Left forelimb (tissue), 1 donor: ENCODE data around the gene CLTCL1.

Experiments used
- DNase-seq: peaks from one replicate; pipeline ENCODE4 v3.0.0-alpha.2; 2018; ENCODE audit warnings: low spot score

CLTCL1 gene

DNA sequence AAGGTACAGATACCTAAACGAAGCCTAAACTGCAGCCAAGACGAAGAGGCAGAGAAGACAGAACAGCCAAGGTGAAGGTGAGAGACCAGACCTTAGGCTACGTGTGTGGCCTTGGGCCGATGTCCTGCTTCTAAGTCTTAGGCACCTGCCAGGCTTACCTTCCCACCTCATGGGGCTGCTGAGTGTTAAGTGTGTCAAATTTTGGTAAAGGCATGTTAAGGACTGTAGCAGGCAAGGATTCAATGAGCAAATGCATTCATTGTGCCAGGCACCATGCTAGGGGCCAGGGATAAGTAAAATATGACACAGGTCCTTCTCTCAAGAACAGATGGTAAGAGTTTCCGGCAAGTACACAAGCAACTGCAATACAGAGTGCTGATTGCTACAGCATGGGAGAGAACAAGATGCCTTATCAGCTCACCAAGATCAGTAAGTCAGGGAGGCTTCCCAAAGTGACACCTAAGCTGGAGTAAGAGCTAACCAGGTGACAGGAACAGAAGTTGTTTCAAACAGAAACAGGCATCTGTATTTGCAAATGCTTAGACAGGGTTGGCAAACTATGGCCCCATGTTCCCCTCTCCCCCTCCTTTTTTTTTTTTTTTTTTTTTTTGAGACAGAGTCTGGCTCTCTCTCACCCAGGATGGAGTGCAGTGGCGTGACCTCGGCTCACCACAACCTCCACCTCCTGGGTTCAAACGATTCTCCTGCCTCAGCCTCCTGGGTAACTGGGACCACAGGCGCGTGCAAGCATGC, 46.7 kb downstream of the CLTCL1 start:
- no peak for DNase-seq

DNA sequence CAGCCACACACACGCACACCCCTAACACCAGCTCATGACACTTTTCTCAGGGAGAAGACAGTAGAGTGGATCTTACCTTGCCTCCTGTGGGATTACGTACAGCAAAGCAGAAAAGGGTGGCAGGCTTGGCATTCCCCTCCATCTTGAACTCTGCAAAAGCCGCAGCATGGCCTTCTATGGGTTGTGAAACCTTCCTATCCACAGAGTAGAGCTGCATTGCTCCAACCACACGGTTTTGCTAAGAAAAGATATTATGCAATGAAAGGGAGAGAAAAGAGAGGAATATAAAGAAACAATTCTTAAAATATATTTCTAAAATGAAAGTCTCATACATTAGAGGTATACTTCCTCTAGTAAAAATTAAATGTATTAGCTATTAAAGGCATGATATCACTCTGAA, 48.8 kb downstream of the CLTCL1 start:
- no peak for DNase-seq

DNA sequence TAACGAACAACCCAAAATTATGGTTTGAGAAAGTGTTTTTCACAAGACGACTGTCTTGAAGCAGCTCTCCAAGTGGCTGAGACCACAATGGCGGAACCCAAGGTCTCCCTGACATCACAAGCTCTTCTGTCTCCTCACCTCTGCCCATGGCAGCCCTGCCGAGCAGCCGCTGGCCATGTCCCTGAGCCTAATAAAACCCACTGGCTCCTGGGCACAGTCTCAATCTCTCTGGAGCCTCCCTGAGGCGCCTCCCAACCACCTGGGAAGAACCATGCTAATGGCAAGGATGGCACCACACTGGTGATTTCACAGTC, 50.0 kb downstream of the CLTCL1 start:
- DNase-seq: no peak

DNA sequence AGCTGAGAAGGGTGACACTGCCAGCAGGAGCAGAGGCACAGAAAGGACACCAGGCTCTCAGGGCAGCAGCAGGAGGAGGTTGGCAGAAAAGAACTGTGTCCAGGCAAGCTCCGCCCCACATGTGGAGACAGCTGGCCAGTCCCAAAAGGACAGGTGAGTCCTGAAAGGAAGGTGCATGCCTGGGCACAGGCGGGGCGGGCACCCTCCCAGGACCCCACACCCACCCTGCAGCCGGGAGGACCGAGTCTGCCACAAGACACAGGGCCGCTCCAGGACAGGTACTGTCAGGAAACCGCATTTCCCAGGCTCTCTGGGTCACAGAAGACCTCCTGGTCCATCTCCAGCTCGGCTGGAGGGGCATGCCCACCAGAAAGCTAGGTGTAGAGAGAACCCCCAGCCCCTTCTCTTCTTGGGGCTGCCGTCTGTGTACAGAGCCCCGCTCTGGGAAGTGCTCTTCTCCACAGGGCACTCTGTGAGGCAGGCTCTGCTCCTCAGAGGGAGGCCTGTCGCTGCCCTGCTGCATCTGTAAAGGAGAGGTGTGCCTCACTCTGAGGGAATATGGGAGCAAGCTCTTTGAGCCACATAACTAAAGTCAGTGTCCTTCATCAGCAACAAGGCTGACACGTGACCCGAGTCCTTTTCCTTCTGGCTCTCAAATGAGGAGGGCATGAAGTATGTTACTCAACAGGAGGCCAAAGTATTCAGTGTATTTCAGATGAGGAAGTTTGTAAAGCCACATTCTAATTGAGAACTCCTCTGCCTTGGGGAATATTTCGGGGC, 50.5 kb downstream of the CLTCL1 start:
- no peak for DNase-seq

DNA sequence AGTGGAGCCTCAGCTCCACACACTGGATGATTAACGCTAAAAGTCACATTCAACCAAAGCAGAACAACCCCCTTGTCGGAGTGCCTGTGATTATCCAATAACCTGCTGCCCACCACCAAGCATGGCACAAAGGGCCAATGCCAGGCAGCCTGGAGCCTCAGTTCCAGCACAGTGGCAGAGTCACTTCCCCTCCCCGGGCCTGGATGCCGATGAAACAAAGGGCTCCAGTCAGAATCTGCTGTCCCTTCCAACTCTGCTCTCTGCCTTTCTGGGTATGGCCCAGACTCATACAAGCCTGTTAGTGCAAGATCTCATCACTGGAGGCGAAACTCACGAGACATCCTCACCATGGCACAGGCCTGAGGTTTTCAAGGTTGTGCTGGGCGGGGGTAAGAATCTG, 52.1 kb downstream of the CLTCL1 start:
- DNase-seq: no peak

DNA sequence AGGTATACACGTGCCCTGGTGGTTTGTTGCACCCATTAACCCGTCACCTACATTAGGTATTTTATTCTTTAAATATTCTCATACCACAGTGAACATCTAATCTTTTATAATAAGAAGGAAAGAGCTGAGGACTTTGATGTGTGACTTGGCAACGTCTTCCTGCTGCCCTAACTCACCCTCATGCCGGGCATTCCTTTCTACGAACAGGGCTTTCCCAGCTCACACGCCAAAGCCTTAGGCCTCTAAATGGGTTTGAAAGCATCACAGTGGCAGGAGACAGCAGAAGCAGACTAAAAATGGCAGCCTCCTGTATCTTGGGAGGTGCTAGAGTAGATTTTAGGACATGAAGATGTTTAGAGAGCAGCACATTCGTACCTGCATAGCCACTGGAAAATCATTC, 52.6 kb downstream of the CLTCL1 start:
- no peak for DNase-seq

DNA sequence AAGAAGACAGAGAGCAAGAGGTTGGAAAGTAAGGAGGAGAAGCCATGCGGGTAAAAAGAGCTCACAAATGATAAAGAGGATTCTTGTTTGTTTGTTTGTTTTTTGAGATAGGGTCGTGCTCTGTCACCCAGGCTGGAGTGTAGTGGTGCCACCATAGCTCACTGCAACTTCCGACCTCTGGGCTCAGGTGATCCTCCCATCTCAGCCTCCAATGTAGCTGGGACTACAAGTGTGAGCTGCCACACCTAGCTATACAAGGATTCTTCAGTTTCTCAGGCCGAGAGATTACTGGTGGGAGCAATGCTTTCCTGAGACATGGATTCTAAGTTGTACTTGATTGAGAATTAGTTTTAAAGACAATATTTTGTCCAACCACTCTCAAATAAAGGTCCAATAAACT, 55.6 kb downstream of the CLTCL1 start:
- no peak for DNase-seq

DNA sequence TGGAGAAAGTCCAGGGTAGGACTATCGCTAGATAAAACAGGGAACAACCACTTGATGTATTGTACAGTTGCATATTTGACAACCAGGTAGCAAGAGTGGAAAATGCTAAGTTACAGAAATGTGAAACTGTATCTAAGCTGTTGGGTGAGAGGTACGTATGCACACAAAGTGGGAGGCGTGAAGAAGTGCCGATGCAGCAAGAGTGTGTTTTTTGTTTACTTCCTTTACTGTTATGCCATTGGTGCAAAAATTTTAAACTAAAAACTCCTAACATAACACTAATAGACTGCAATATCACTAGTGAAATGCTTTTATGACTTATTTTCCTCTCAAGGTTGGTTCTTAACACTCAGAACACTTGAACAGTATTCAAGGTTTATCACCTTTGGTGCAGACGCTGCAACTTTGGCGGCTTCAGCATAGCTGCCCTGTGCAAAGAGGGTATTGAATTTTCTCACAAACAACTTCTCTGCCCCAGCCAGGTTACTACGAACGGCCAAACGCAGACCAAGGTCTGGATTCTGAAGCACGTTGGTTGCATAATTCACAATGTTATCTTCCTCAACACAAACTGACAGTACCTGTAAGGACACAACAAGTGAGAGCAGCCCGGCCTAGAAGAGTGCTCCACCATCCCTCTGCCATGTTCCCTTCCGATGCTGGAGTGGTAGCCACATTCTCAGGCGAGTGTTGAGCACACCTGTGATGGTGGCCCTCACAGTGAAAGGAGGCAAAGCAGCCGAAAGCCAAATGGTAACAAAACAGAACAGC, 57.2 kb downstream of the CLTCL1 start:
- no peak for DNase-seq

DNA sequence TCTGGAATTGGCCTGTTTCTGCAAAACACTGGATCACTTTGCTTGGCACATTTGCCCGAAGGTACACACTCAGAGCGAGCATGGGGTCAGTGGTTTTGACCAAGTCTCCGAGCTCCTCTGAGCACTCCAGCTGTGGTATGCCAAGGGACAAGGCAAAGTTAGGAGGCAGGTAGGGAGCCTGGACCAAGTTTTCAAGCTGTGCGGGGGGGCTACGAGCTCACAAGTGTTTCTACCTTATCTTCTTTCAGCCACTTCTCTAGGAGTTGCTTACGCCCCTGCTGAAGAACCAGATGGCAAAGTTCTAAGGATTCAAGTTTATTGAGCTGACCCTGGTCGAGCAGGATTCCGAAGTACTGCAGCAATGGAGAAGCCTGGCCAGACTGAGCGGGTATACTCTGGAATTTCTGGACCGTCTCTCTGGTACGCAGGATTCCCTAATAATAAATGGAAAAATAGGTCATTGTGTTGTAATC, 58.3 kb downstream of the CLTCL1 start:
- DNase-seq: no peak

DNA sequence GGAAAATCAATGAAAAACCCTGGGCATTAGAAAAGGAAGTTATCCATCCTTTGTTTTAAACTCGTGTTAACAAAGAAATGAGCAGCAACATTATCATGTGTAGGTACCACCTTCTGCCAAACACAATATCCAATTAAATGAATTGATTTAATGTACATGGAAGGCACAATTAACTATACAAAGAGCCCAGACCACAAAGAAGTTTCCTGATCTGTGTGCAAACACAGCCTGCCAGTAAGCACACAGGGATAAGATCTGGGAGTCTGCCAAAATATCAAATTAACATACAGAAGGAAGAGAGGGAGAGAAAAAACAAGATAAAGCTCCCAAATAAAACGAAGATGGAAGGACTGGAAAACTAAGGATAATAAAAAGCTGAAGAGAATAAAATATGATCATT, 58.9 kb downstream of the CLTCL1 start:
- DNase-seq: no peak

DNA sequence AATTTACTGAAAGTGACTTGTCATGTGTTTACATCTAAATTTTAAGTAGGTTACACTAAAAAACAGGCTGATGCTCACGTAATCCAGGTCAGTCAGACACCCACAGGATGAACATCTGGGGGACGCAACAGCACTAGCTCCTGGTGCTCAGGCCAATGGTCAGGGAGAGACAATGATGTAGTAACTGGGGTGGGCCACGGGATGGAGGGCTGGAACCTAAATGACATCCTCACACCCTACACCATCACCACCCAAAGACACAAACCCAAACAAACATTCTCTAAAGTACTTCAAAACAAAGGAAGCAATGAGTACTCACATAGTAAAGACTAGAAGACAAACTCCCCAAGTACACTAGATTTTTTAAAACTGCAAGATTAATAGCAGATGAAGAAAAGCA, 59.5 kb downstream of the CLTCL1 start:
- DNase-seq: no peak

DNA sequence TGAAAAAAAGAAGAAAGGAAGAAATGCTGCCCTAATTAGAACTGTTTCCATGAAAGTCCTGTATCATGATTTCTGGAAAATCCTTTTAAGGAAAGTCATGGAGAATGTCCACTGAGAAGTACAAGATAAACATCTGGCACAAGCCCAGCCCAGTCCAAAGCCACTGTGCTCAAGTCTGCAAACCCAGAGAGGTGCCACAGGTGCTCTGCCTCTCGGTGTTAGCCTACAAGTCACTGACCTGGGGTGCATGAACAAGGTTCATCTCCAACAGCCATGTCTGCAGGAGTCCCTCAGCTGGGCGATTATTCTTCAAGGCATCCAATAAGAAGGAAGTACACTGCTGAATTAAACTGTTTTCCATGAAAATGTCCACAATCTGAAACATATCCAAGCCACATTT, 61.9 kb downstream of the CLTCL1 start:
- DNase-seq: no peak

DNA sequence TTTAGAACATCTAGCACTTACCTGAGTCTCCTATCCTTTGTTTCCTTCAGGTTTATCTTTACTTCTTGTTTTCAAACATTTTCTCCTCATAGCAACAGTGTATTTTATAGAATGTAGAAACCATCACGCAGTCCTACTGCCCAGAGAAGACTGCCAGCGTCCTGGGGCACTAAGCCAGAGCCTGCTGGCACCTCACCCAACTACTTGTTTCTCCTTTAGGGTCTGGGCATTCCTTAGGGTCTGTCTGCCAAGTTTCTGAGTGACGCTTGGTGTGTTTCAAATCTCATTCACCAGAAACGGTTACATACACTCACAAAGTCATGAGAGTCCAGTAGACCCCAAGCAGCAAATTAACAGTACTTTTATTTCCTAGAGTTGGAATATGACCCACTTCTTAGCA, 63.3 kb downstream of the CLTCL1 start:
- DNase-seq: no peak

DNA sequence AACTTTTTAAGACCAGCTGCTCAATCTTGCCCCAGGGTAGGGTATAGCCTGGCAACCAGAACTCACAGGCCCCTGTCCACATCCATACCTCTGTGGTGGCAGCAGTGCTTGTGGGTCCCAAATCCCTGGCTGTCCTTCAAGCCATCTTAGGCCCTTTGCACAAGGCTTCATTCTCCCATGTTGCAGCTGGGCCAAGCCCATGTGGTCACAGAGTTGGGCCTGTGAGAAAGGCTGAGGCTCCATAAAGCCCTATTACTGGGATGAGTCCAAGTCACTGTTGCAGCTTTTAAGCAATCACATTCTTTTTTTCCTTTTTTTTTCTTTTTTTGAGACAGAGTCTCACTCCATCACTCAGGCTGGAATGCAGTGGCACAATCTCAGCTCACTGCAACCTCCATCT, 65.1 kb downstream of the CLTCL1 start:
- no peak for DNase-seq

DNA sequence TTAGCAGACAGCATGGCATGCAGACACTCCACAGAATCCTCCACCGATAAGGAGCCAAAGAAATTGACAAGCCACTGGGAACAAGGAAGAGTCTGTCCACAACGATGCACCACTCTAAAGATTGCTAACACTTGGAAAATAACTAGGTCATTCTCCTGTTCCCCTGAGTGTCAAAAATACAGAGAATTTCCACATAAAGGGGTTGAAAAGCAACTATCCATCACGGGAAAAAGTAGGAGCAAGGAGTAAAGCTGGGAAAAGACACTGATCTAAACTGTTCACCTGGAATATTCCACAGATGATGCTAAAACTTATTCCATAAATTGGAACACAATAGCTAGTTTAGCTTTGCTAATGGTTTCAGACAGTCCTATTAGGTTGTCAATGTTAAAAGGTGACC, 66.0 kb downstream of the CLTCL1 start:
- no peak for DNase-seq

DNA sequence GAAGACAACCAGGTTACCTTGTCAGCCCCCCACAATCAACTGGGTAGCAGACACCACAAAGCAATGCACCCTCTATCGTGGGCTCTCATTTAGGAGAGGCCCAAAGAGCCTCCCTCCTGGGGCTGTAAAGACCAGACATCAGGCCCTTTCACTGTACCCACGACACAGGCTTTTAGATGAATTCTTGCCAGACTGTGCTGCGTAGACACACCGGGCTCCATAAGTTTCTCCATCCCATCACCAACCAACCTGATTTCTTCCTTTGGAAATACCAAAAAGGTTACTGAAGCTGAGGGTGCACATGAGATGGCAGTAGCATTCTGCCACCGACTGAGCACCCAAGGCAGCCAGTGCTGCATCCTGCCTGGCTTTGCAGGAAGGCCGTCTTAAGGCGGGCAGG, 66.5 kb downstream of the CLTCL1 start:
- no peak for DNase-seq

DNA sequence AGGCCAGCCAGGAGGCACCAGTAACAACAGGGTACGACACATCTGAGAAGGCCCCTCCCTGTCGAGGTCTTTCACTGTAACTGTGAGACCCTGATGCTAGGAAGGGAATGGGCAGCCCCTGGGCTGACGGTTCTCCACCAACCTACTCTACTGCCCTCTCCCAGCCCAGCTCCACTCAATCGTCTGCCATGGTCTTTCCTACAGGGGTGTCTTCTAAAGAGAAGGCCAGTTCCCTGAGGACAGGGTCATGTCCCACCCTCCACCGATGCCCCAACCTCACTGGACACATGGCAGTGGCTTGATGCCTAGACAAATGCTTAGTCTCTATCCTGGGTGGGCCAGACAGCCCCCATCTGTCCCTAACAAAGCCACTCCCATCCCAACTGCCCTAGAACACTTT, 67.0 kb downstream of the CLTCL1 start:
- no peak for DNase-seq

DNA sequence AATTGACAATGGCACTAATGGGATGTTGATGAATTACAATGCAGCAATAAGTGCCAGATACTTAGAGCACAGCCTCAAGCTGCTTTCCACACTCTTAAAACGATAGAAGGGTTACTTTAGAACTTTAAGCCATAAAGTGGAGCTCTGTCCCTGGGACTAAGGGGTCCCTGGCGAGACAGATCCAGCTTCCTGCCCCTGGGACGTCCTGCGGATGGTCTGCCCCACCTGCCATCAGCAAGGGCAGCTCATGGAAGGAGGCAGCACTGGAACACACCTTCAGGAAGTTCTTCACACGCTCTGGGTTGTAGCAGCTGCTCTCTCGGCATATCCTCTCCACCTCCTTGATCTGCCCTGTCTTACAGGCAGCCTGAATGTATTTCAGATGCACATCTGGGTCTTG, 67.9 kb downstream of the CLTCL1 start:
- no peak for DNase-seq

DNA sequence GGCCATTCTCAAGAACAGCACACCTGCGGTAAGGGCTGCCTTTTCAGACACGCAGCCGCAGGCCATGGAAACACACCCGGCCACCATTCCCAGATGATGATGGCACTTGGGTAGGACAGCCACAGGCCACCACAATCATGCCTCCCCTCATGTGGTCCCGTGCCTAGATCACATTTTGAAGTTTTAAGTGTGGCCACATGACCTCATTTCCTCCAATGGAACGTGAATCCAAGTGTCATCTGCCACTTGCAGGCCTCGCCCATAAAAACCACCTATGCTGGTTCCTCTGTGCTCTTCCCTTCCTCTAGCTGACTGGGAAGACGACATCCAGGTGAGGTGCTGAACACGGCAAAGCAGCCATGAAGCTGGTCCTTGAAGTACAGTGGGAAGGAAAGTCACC, 68.4 kb downstream of the CLTCL1 start:
- DNase-seq: no peak

DNA sequence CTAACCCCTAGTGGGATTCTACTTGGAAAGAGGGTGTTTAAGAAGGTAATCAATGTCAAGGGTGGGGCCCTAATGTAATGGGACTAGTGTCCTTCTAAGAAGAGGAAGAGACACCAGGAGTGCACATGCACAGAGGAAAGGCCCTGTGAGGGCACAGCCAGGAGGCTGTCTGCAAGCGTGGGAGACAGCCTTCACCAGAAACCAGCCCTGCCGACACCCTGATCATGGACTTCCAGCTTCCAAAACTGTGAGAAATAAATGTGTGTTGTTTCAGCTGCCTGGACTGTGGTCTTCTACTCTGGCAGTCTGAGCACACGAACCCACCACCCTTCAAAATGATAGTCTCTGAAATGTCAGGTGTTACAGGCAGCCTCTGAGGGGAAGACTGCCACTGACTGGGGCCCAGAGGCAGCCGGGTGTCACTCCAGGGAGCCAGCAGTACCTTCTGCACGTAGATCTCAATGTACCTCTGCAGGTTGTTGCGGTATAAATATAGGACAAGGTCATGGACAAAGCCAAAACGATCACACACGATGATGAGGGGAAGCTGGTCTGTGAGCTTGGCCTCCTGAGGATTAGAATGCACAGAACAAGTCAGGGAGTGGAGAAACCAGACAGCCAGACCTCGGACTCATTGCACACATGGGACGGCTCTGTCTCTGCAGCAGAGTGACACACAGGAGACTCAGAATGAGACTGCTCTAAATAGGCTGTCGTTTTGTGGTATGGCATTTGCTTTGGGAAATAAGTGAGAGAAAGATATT, 69.1 kb downstream of the CLTCL1 start:
- DNase-seq: no peak

DNA sequence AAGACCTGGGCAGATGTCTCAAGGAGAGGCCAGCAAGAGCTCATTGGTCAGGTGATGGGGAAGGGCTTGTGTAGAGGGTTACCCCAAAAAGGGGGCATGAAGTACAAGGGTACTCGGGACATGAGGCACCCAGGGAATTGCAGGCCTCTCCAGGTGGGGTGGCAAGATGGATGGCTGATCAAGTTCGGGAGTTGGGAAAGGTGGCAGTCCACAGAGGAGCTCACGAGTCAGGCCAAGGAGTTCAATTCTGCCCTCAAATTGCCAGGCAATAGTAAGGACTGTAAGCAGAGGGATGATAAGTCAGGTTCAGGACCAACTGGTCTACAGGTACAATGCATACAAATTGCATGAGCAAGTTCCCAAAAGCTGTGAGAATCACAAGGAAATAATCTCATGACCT, 70.7 kb downstream of the CLTCL1 start:
- no peak for DNase-seq

DNA sequence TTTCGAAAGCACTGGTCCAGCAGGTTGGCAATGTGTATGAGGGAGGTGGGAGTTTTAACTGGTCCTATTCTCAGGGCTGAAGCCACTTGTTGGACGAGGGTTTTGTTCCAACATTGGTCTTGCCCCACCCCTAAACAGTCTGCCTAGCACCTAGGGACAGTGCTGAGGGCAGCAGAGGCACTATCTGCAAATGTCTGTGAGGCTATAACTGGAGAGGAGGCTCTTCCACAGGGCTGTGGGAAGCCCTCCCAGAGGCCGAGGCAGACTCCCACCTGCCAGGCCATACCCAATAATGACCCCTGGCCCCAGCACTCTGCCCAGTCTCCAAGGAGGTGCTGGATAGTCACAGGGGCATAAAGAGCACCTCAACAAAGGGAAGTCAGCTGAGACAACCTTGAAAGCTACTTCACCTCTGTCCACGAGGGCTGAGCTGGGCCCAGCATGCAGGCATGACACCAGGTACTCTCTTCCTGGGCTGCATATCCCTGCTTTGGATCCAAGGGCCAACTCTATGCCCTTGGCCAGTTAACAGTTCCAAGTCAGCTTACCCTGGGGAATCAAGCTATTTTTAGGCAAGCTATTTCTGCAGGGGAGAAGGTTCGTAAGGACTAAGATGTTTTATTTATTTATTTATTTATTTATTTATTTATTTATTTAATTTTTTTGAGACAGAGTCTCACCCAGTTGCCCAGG, 72.8 kb downstream of the CLTCL1 start:
- DNase-seq: no peak
